HAP-1 (cell line): ENCODE measurements around the gene PTPRG.
"Not testable (repeated sequence)": the region's sequence is repeated elsewhere in the genome, so short reads cannot be mapped to it uniquely, and the experiment has no call there.

Source experiments
- DNase-seq, 2 experiments: peaks; one replicate each; pipeline ENCODE4 v3.0.0-alpha.2; 2016 to 2020; ENCODE audit warnings: low spot score in 2 of 2
- H3K27me3 ChIP-seq: fragments of 250-450 bp; sonication (Bioruptor Pico); 2 replicates; pipeline ENCODE4 v1.5.1; 2020; ENCODE audit warnings: low read depth, mild to moderate bottlenecking, moderate library complexity
- H3K36me3 ChIP-seq: fragments of 250-450 bp; sonication (Bioruptor Pico); replicated peaks from 2 replicates; pipeline ENCODE4 v1.5.1; 2020; ENCODE audit warnings: mild to moderate bottlenecking
- H3K4me1 ChIP-seq: fragments of 250-450 bp; sonication (Bioruptor Pico); 2 replicates; pipeline ENCODE4 v1.5.1; 2020; ENCODE audit warnings: mild to moderate bottlenecking
- H3K4me3 ChIP-seq: fragments of 250-450 bp; sonication (Bioruptor Pico); 2 replicates; pipeline ENCODE4 v1.5.1; 2020; ENCODE audit warnings: mild to moderate bottlenecking, moderate library complexity
- H3K9me3 ChIP-seq: fragments of 250-450 bp; sonication (Bioruptor Pico); 2 replicates; pipeline ENCODE4 v1.5.1; 2020; ENCODE audit warnings: mild to moderate bottlenecking, moderate library complexity
- in situ Hi-C: fragments of 300-500 bp; cut with MboI; formaldehyde crosslinking; loops from 3 replicates; pipeline ENCODE4 v1.14.3; 2020; ENCODE audit warnings: low sequenced_read_pairs, inconsistent platforms, mixed read lengths

The PTPRG gene

DNA sequence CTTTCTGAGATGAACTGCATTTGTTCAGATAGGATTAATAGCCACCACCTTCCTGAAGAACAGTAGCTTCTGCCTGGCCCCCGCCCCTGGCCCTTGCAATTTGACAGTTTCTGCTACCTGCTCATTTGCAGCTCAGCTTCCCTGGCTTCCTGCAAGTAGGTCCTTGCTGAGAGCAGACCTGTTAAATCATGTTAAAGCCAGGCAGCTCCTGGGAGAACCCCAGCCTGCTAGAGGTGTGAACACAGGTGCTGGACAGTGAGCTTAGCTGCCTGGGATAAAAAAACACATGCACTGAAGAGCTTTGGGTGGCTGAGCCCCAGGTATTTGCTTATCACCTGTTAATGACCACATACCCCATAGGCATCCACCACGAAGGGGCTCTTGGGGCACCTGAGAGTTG lies 143.4 kb downstream of the PTPRG start:
- Histone ChIP-seq H3K36me3 (no peaks in the 10 kb centered on the region), H3K4me3 (no peak overlapping the region), H3K9me3 (no peaks in the 10 kb centered on the region; the same call in 1 of the 2 replicates), H3K4me1 (peaks cover 17% of the 10 kb centered on the region), H3K27me3 (no peaks in the 10 kb centered on the region)
- in situ Hi-C loops = no loop called here
- DNase-seq = no peak

DNA sequence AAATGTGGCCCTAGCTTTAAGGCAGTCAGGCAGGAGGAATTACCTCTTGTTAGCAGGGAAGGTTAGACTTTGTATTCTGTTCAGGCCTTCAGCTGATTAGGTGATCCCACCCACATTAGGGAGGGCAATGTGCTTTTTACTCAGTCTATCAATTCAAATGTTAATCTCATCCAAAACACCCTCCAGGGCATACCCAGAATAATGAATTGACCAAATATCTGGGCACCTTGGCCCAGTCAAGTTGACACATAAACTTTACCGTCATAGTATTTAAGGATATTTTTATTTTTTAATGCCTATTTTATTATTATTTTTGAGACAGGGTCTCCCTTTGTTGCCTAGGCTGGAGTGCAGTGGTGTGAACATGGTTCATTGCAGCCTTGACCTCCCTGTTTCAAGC lies 146.1 kb downstream of the PTPRG start:
- H3K4me1 ChIP-seq = peaks cover 5% of the 10 kb centered on the region
- in situ Hi-C loops = no loop called here

GRCh38 chr3:61710920-61711319 lies 149.5 kb downstream of the PTPRG start:
- H3K27me3 ChIP-seq, H3K4me1 ChIP-seq, in situ Hi-C loops, H3K36me3 ChIP-seq, H3K9me3 ChIP-seq, DNase-seq, H3K4me3 ChIP-seq: not testable (repeated sequence)

More for the DNA sequence above, 146.1 kb downstream of the PTPRG start:
- DNase-seq = no peak
- no peaks in the 10 kb centered on the region for H3K36me3 ChIP-seq
- H3K27me3 ChIP-seq = no peaks in the 10 kb centered on the region
- H3K4me3 ChIP-seq = no peak overlapping the region
- H3K9me3 ChIP-seq = no peaks in the 10 kb centered on the region; the same call in 1 of the 2 replicates

DNA sequence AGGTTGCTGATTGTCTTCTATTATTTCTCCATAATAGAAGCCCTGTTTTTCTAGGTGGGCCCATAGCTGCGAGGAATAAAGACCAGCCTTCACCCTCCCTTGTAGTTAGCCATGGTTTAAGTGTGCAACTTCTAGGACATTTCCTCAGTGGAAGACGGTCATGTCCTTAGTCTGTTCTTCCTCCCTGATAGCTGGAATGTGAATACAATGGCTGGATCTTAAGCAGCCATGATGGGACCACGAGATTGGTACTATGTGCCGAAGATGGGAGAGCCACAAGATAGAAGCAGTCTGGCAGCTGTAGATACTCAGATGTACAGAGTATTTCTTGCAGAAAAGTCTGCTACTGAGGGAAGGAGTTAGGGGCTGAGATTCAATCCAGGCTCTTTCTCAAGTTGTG lies 152.9 kb downstream of the PTPRG start:
- no peaks in the 10 kb centered on the region for H3K27me3 ChIP-seq
- DNase-seq = no peak
- H3K9me3 ChIP-seq = no peaks in the 10 kb centered on the region
- no peaks in the 10 kb centered on the region for H3K36me3 ChIP-seq
- no peaks in the 10 kb centered on the region; the same call in 1 of the 2 replicates for H3K4me1 ChIP-seq
- no peak overlapping the region for H3K4me3 ChIP-seq
- in situ Hi-C loops = no loop called here

DNA sequence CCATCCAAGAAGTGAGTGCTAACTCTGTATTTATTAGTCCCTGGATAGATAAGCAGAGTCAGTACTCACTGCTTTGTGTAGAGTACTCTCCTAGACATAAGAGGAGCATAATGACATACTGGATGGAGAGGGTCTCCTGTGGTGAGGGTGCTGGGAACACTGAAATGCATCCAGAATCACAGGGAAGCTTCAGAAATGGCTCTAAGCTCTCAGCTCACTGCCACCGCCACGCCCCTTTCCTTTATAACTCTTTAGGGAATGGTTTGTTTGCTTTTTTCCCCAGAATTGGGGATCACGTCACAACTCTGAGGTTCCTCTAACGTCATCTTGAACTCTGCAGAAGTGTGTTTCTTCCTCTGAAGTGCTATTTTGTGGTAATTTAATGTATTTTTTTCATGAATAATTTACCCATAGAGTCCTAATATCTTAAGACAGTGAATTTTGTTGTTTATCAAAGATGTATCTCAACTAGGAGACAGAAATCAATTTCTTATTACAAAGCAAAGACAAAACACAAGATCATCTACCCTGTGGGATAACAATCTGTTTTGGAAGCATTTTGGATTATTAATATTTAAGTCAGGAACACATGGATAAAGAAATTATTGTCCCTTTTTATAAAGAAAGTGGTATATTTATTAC lies 154.6 kb downstream of the PTPRG start:
- in situ Hi-C loops = no loop called here
- Histone ChIP-seq H3K4me1 (no peaks in the 10 kb centered on the region; the same call in 1 of the 2 replicates), H3K4me3 (no peak overlapping the region), H3K36me3 (no peaks in the 10 kb centered on the region), H3K27me3 (no peaks in the 10 kb centered on the region), H3K9me3 (no peaks in the 10 kb centered on the region)
- DNase-seq = no peak

DNA sequence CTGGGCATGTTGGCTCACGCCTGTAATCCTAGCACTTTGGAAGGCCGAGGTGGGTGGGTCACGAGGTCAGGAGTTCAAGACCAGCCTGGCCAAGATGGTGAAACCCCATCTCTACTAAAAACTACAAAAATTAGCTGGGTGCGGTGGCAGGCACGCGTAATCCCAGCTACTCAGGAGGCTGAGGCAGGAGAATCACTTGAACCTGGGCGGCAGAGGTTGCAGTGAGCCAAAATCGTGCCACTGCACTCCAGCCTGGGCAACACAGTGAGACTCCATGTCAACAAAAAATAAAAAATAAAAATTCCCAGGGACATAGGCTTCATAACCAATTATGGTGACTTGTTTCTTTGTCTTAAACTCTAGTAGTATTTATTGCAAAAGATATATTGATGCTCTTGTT lies 155.3 kb downstream of the PTPRG start:
- H3K36me3 ChIP-seq, DNase-seq, H3K4me3 ChIP-seq, H3K27me3 ChIP-seq, H3K9me3 ChIP-seq, in situ Hi-C loops, H3K4me1 ChIP-seq: not testable (repeated sequence)

- no peak for DNase-seq
- no peaks in the 10 kb centered on the region; the same call in 1 of the 2 replicates for H3K4me1 ChIP-seq
- in situ Hi-C loops = no loop called here
- no peaks in the 10 kb centered on the region for H3K27me3 ChIP-seq
- no peak overlapping the region for H3K4me3 ChIP-seq
- H3K36me3 ChIP-seq = no peaks in the 10 kb centered on the region
- no peaks in the 10 kb centered on the region for H3K9me3 ChIP-seq
These were observed 157.2 kb downstream of the PTPRG start for GRCh38 chr3:61718565-61718964.

GRCh38 chr3:61719278-61719977 lies 158.1 kb downstream of the PTPRG start:
- no peaks in the 10 kb centered on the region for H3K36me3 ChIP-seq
- in situ Hi-C loops = no loop called here
- no peaks in the 10 kb centered on the region; the same call in 1 of the 2 replicates for H3K4me1 ChIP-seq
- no peak for DNase-seq
- H3K27me3 ChIP-seq = no peaks in the 10 kb centered on the region
- H3K9me3 ChIP-seq = no peaks in the 10 kb centered on the region
- no peak overlapping the region for H3K4me3 ChIP-seq

- in situ Hi-C loops = no loop called here
- DNase-seq = no peak
- Histone ChIP-seq H3K4me1 (no peaks in the 10 kb centered on the region; the same call in 1 of the 2 replicates), H3K4me3 (no peak overlapping the region), H3K9me3 (no peaks in the 10 kb centered on the region), H3K36me3 (no peaks in the 10 kb centered on the region), H3K27me3 (no peaks in the 10 kb centered on the region)
These were observed 161.7 kb downstream of the PTPRG start for GRCh38 chr3:61723038-61723437.

- Histone ChIP-seq H3K4me3 (no peak overlapping the region), H3K27me3 (no peaks in the 10 kb centered on the region), H3K9me3 (no peaks in the 10 kb centered on the region), H3K4me1 (no peaks in the 10 kb centered on the region), H3K36me3 (no peaks in the 10 kb centered on the region)
- no peak for DNase-seq
- in situ Hi-C loops = no loop called here
These were observed 162.8 kb downstream of the PTPRG start for GRCh38 chr3:61724183-61724582.

- peaks cover 2% of the 10 kb centered on the region; the same call in 1 of the 2 replicates for H3K4me1 ChIP-seq
- DNase-seq = no peak
- H3K27me3 ChIP-seq = no peaks in the 10 kb centered on the region
- no peak overlapping the region for H3K4me3 ChIP-seq
- no peaks in the 10 kb centered on the region for H3K36me3 ChIP-seq
- in situ Hi-C loops = no loop called here
- no peaks in the 10 kb centered on the region for H3K9me3 ChIP-seq
These were observed 163.4 kb downstream of the PTPRG start for GRCh38 chr3:61724801-61725200.

DNA sequence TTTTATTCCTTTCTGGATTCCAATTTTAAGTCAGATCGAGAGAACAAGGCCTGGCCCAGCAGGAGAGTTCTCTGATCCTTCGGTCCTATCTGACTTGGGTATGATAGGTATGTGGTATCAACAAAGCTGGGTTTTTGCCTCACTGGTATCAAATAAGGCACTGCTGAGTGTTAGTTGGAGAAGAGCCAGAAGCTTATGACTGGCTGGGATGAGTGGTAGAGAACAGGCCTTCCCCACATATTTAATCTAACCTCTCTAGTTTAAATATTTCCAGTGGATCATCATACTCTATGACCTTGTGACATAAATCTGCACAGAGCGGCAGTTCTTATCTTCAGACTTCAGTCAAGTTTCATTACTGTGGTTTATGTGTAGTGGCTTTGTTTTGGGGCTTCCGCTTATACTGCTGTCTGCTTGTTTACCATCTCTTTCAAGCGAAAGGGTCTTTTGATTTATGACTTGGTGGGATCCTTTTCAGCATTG lies 164.5 kb downstream of the PTPRG start:
- no peak overlapping the region for H3K4me3 ChIP-seq
- in situ Hi-C loops = no loop called here
- peaks cover 13% of the 10 kb centered on the region for H3K4me1 ChIP-seq
- no peaks in the 10 kb centered on the region for H3K36me3 ChIP-seq
- no peak for DNase-seq
- H3K9me3 ChIP-seq = no peaks in the 10 kb centered on the region
- no peaks in the 10 kb centered on the region for H3K27me3 ChIP-seq

DNA sequence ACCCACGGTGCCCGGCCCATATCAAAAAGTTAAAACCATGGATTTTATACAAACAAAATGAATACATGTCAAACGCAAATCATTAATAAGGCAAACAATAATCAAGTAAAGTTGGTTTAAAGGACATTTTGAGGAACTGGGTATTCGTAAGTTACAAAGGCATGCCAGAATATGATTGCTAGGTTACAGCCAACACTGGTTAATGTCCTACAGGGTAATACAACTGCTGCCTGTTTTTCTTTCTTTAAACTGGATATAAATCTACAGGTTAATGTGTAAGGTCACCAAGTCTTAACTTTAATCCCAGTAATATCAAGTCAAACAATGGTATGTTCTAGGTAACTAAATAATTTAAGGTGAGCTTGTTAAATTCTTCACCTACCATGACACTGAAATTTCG lies 166.1 kb downstream of the PTPRG start:
- no peak overlapping the region for H3K4me3 ChIP-seq
- H3K36me3 ChIP-seq = no peaks in the 10 kb centered on the region
- H3K9me3 ChIP-seq = no peaks in the 10 kb centered on the region
- no peaks in the 10 kb centered on the region for H3K27me3 ChIP-seq
- in situ Hi-C loops = no loop called here
- H3K4me1 ChIP-seq = peaks cover 18% of the 10 kb centered on the region
- no peak for DNase-seq

GRCh38 chr3:61729038-61729634 lies 167.8 kb downstream of the PTPRG start:
- H3K9me3 ChIP-seq = no peaks in the 10 kb centered on the region
- H3K27me3 ChIP-seq = no peaks in the 10 kb centered on the region
- H3K4me1 ChIP-seq = peaks cover 26% of the 10 kb centered on the region
- in situ Hi-C loops = no loop called here
- no peak overlapping the region for H3K4me3 ChIP-seq
- no peaks in the 10 kb centered on the region for H3K36me3 ChIP-seq
- DNase-seq = no peak
